ENCODE data around the gene SEMA5A. TPM values are rescaled to one million over a fixed set of nuclear protein-coding genes. Genes with fewer than 3 reads are reported as not detected.

Gene SEMA5A
- total and polyA plus RNA-seq, 2 of the 13 experiments (the other 11 are each of a cell fraction or from before 2014, with no cell fraction given) = 0.01 TPM; not detected in 1

DNA sequence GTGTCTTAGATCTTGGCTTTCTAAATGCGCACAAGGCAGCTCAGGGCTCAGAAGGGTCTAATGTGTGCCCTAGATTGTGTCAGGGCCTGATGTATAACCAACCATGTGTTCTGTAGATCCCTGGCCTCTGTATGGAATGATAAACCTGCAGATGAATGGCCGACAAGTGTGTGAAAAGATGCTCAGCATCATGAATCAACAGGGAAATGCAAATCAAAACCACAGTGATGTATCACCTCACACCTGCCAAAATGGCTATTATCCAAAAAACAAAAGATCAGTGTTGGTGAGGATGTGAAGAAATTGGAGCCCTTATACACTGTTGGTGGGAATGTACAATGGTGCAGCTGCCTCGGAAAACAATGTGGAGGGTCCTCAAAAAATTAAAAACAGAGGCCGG lies 489.8 kb downstream of the SEMA5A start:
- no peak for ATAC-seq
- intact Hi-C loops (cut with micrococcal nuclease; ENCODE audit: unreplicated experiment) = no loop called here

DNA sequence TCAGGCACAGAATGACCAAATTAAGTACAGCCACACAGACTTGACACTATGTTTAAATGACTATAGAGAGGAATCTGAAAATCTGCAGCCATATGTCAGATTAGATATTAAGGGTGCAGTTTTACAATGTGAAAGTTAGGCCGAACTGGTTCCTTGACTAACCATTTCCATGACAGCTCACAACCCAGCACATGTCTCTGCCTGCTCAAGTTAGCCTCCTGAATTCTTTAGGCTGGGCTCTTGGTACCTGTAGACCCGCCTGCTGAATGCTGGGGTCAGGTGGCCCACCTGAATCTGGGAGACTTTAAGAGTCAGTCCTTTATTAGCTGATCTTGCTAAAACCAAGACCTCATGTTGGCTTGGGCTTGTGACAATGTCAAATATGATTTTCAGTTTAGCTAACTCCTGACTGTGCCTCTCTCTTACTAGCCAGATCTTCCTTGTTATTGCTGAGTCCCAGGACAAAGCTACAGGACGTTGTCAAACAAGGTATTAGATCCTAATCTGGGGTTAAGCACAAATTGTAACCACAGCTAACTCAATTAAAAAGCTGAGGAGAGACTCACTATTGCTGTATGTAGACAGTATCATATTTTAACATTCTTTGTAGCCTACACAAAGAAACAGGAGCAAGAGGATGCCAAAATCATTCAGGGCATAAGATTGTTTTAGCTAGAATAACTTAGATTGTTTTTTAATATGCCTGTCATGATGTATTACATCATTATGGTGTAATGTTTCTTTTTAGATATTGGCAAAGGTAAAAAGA lies 490.9 kb downstream of the SEMA5A start:
- no peaks in the 10 kb centered on the region for H3K79me2 ChIP-seq (ENCODE audit: insufficient read depth, low read length)
- BruUV-seq (replicated peaks) = no TSS peak
- no peak overlapping the region for H3K27ac ChIP-seq (ENCODE audit: extremely low read length, insufficient read depth, low read length)
- H3K9ac ChIP-seq (ENCODE audit: insufficient read depth, low read depth, low read length) = no peak overlapping the region
- peaks cover 81% of the 10 kb centered on the region for H3K9me3 ChIP-seq (ENCODE audit: low read length)
- TF ChIP-seq HDAC2 (CRISPR knock-in tag; IDR thresholded peaks at IDR 0.05) = no peak
- no peak for TF ChIP-seq EHMT2 (IDR thresholded peaks at IDR 0.05; ENCODE audit: borderline replicate concordance, low read depth, low read length)
- TF ChIP-seq ZNF644 (CRISPR knock-in tag; IDR thresholded peaks at IDR 0.05; ENCODE audit: low read depth) = no peak
- TF ChIP-seq, protein P1, sequence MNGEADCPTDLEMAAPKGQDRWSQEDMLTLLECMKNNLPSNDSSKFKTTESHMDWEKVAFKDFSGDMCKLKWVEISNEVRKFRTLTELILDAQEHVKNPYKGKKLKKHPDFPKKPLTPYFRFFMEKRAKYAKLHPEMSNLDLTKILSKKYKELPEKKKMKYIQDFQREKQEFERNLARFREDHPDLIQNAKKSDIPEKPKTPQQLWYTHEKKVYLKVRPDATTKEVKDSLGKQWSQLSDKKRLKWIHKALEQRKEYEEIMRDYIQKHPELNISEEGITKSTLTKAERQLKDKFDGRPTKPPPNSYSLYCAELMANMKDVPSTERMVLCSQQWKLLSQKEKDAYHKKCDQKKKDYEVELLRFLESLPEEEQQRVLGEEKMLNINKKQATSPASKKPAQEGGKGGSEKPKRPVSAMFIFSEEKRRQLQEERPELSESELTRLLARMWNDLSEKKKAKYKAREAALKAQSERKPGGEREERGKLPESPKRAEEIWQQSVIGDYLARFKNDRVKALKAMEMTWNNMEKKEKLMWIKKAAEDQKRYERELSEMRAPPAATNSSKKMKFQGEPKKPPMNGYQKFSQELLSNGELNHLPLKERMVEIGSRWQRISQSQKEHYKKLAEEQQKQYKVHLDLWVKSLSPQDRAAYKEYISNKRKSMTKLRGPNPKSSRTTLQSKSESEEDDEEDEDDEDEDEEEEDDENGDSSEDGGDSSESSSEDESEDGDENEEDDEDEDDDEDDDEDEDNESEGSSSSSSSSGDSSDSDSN (CRISPR knock-in tag; IDR thresholded peaks at IDR 0.05) = no peak
- TF ChIP-seq MAFF (IDR thresholded peaks at IDR 0.05; ENCODE audit: low read depth, low read length) = peak; percentile 48; the same call in 1 of the 2 replicates
- TF ChIP-seq MAFK (conservative IDR thresholded peaks at IDR 0.05 in 1 of 2, IDR thresholded peaks at IDR 0.05 in 1 of 2; ENCODE audit: low read length in 2 of 2) = peak; percentile 51 to 60
- H3K4me2 ChIP-seq (ENCODE audit: low read depth, low read length) = no peak overlapping the region
- ATAC-seq (no peak), DNase-seq (ENCODE audit: low spot score) (no peak), FAIRE-seq (no peak)
- in situ Hi-C loops (cut with HindIII; ENCODE audit: extremely low pct_ligation_motif_present, low pct_unique_long_range_greater_than_20kb) = no loop called here
- 0% methylated on average over 2 of the region's 3 CpGs for WGBS (ENCODE audit: low lambda C conversion rate)
- no peaks in the 10 kb centered on the region; a peak in 1 of 5 replicates for H3K27me3 ChIP-seq (ENCODE audit: control insufficient read depth in 1 of 2, insufficient read depth in 2 of 2, low read length in 2 of 2)
- H3K4me3 ChIP-seq (replicated peaks in 1 of 3; ENCODE audit: insufficient read depth in 1 of 3, low read depth in 2 of 3, low read length in 3 of 3) = no peak overlapping the region
- H3K4me1 ChIP-seq (ENCODE audit: insufficient read depth, low read length) = no peaks in the 10 kb centered on the region
- intact Hi-C loops (cut with micrococcal nuclease; ENCODE audit: unreplicated experiment) = no loop called here
- ChIA-PET CTCF (ENCODE audit: low intra/inter-chr PET ratio, low total read pairs) (no interaction called here), POLR2A (no interaction called here)
- no peak overlapping the region for H2AFZ ChIP-seq (ENCODE audit: low read length)
- no peaks in the 10 kb centered on the region for H3K36me3 ChIP-seq (replicated peaks in 1 of 2; ENCODE audit: control insufficient read depth in 1 of 2, insufficient read depth in 2 of 2, low read length in 2 of 2)
- no peaks in the 10 kb centered on the region for H4K20me1 ChIP-seq (ENCODE audit: insufficient read depth, low read length)

More for the DNA sequence above, 489.8 kb downstream of the SEMA5A start:
- Histone ChIP-seq H2AFZ (ENCODE audit: low read length) (no peak overlapping the region), H3K4me1 (ENCODE audit: insufficient read depth, low read length) (no peaks in the 10 kb centered on the region), H3K4me3 (replicated peaks in 1 of 3; ENCODE audit: insufficient read depth in 1 of 3, low read depth in 2 of 3, low read length in 3 of 3) (no peak overlapping the region), H3K9ac (ENCODE audit: insufficient read depth, low read depth, low read length) (no peak overlapping the region), H3K36me3 (replicated peaks in 1 of 2; ENCODE audit: control insufficient read depth in 1 of 2, insufficient read depth in 2 of 2, low read length in 2 of 2) (no peaks in the 10 kb centered on the region), H3K79me2 (ENCODE audit: insufficient read depth, low read length) (no peaks in the 10 kb centered on the region), H4K20me1 (ENCODE audit: insufficient read depth, low read length) (no peaks in the 10 kb centered on the region), H3K4me2 (ENCODE audit: low read depth, low read length) (no peak overlapping the region), H3K9me3 (ENCODE audit: low read length) (peaks cover 81% of the 10 kb centered on the region), H3K27ac (ENCODE audit: extremely low read length, insufficient read depth, low read length) (no peak overlapping the region), H3K27me3 (ENCODE audit: control insufficient read depth in 1 of 2, insufficient read depth in 2 of 2, low read length in 2 of 2) (no peaks in the 10 kb centered on the region; a peak in 1 of 5 replicates)
- CTCF ChIA-PET (ENCODE audit: low intra/inter-chr PET ratio, low total read pairs) = no interaction called here
- WGBS (ENCODE audit: low lambda C conversion rate) = 13% methylated on average over 4 of the region's 4 CpGs
- FAIRE-seq (no peak), DNase-seq (ENCODE audit: low spot score) (no peak)
- POLR2A ChIA-PET = no interaction called here
- BruUV-seq (replicated peaks) = no TSS peak
- no peak for TF ChIP-seq SETDB1 (CRISPR knock-in tag; IDR thresholded peaks at IDR 0.05; ENCODE audit: borderline replicate concordance)
- no peak for TF ChIP-seq DNMT1 (CRISPR knock-in tag; IDR thresholded peaks at IDR 0.05)
- no peak for TF ChIP-seq NRL (CRISPR knock-in tag; IDR thresholded peaks at IDR 0.05; ENCODE audit: borderline replicate concordance)
- no peak for TF ChIP-seq XBP1 (CRISPR knock-in tag; IDR thresholded peaks at IDR 0.05)
- in situ Hi-C loops (cut with HindIII; ENCODE audit: extremely low pct_ligation_motif_present, low pct_unique_long_range_greater_than_20kb) = no loop called here
